OCI-LY7 (cell line): ENCODE measurements around the gene CMSS1.

Source experiments
- CTCF ChIP-seq: fragments of 200-600 bp; sonication (generic); conservative IDR thresholded peaks from 2 replicates; pipeline ENCODE4 v1.5.1; 2014; ENCODE audit warnings: mild to moderate bottlenecking, antibody characterized with exemption, low read length, moderate library complexity, mixed read lengths
- EZH2phosphoT487 ChIP-seq: fragments of 200-600 bp; sonication (generic); IDR thresholded peaks from 2 replicates; pipeline ENCODE4 v1.6.1; 2018; ENCODE audit warnings: low read depth, borderline replicate concordance, mild to moderate bottlenecking, mixed run types, antibody characterized with exemption, low read length, moderate library complexity, mixed read lengths

DNA sequence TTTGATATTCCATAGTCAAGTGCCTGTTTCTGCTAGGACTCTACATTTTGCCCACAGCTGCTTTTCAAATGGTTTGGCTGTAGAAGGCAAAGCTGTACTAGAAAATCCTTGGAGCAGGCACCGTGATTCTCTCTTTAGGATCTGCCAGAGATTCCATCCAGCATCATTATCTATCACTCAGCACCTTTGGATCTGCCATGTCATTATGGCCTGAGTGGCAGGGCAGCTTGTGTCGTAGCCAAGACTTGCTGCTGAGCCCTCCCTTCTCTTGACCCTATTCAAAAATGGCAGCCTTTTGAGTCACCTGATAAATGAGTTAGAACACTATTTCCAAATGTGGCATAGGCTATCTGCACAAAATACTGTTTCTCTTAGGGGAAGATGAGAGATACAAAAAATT is 8.1 kb upstream of the CMSS1 start:
- TF ChIP-seq CTCF (no peak), EZH2phosphoT487 (no peak)
